Mammary microvascular endothelial cell (primary cell): Measurements from ENCODE around the gene C19orf81. TPM values are rescaled to one million over a fixed set of nuclear protein-coding genes. Genes with fewer than 3 reads are reported as not detected.

Experiments used
- total RNA-seq: library from RNA; depleted of rRNA; stranded (reverse); fragments of >200 nt; gene quantifications from 2 replicates; pipeline ENCODE4 v1.2.3, GENCODE V29; 2015

C19orf81 gene
- total RNA-seq: 1.3 and 5.9 TPM in 2 replicates

GRCh38 chr19:50649433-50650391 is at the start of gene C19orf81:
Gene C19orf81 (plus strand): TSS chr19:50649445. CDS start chr19:50649445, 0 bp downstream.

GRCh38 chr19:50639121-50640112 is 9.8 kb upstream of the C19orf81 start, which contains the start of gene SYT3:
Gene SYT3 (minus strand): TSS chr19:50639881. CDS start chr19:50637411, 2,470 bp downstream.

Other genes starting within 250 kb of the C19orf81 start
- gene SPIB, start 230.5 kb upstream of the C19orf81 start, total RNA-seq: not detected in 2 replicates
- not detected in 2 replicates for gene MYBPC2, start 216.6 kb upstream of the C19orf81 start, total RNA-seq
- 77.8 and 90.0 TPM in 2 replicates for gene EMC10, start 172.9 kb upstream of the C19orf81 start, total RNA-seq
- not detected in 2 replicates for gene GARIN5A, start 172.6 kb upstream of the C19orf81 start, total RNA-seq
- gene JOSD2, start 138.3 kb upstream of the C19orf81 start, total RNA-seq: 24.2 and 42.2 TPM in 2 replicates
- not detected in 2 replicates for gene ASPDH, start 135.5 kb upstream of the C19orf81 start, total RNA-seq
- gene LRRC4B, start 81.0 kb upstream of the C19orf81 start, total RNA-seq: 0.05 TPM in 1 of 2 replicates, not detected in the other
- not detected in 2 replicates for gene SYT3, start 9.6 kb upstream of the C19orf81 start, total RNA-seq
- 0.13 and 0.30 TPM in 2 replicates for gene SHANK1, start 70.4 kb downstream of the C19orf81 start, total RNA-seq
- 11.5 and 19.5 TPM in 2 replicates for gene CLEC11A, start 73.9 kb downstream of the C19orf81 start, total RNA-seq
- not detected in 2 replicates for gene GPR32, start 121.0 kb downstream of the C19orf81 start, total RNA-seq
- not detected in 2 replicates for gene ACP4, start 141.0 kb downstream of the C19orf81 start, total RNA-seq
- not detected in 2 replicates for gene KLK1, start 174.3 kb downstream of the C19orf81 start, total RNA-seq
- gene KLK15, start 184.1 kb downstream of the C19orf81 start, total RNA-seq: not detected in 2 replicates
- gene KLK3, start 205.5 kb downstream of the C19orf81 start, total RNA-seq: not detected in 2 replicates
- not detected in 2 replicates for gene KLK2, start 224.0 kb downstream of the C19orf81 start, total RNA-seq